Coronary artery (tissue), 2 donors: ENCODE data around the gene ANKS1A.

ENCODE experiments used
- DNase-seq: peaks from one replicate; pipeline ENCODE4 v3.0.0-alpha.2; 2017; ENCODE audit warnings: low spot score
- H3K27ac ChIP-seq, 2 donors: fragments of 200-600 bp; sonication (generic); one replicate each; pipeline ENCODE4 v1.5.1; 2016 to 2019
- H3K4me3 ChIP-seq: fragments of 200-600 bp; sonication (generic); 2 replicates; pipeline ENCODE4 v1.5.1; 2016; ENCODE audit warnings: mild to moderate bottlenecking, moderate library complexity
- TF ChIP-seq, protein P1 (sequence below): fragments of 200-600 bp; sonication (generic); IDR thresholded peaks from one replicate; pipeline ENCODE4 v1.5.1; 2019; ENCODE audit warnings: antibody characterized with exemption

The ANKS1A gene

DNA sequence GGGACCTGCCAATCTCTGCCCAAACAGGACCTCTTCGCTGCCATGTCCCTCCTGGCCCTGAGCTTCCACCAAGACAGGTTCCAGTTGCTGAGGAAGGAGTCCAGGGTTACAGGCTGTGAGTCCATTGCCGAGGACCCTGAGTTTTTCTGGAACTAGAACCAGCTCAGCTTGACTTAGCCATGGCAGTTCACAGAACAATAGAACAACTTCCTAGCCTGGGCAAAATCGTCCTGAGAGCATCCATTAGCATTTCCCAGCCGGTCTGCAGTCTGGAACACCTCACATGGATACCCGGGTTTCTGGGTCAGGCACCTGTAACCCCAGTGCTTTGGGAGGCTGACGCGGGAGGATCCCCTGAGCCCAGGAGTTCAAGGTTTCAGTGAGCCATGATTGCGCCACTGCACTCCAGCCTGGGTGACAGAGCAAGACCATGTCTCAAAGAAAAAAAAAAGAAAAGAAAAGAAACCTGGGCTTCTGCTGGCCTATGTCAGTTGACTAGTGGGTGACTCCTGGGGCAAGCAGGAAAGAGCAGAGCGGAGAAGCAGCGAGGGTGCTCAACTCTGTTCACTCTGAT is 161.8 kb downstream of the ANKS1A start:
- H3K4me3 ChIP-seq, result no peak overlapping the region
- H3K27ac ChIP-seq, result peak overlapping the region in 1 of 2 donors; percentile 85
- no peak for DNase-seq
- TF ChIP-seq, protein P1, sequence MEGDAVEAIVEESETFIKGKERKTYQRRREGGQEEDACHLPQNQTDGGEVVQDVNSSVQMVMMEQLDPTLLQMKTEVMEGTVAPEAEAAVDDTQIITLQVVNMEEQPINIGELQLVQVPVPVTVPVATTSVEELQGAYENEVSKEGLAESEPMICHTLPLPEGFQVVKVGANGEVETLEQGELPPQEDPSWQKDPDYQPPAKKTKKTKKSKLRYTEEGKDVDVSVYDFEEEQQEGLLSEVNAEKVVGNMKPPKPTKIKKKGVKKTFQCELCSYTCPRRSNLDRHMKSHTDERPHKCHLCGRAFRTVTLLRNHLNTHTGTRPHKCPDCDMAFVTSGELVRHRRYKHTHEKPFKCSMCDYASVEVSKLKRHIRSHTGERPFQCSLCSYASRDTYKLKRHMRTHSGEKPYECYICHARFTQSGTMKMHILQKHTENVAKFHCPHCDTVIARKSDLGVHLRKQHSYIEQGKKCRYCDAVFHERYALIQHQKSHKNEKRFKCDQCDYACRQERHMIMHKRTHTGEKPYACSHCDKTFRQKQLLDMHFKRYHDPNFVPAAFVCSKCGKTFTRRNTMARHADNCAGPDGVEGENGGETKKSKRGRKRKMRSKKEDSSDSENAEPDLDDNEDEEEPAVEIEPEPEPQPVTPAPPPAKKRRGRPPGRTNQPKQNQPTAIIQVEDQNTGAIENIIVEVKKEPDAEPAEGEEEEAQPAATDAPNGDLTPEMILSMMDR, result no peak

DNA sequence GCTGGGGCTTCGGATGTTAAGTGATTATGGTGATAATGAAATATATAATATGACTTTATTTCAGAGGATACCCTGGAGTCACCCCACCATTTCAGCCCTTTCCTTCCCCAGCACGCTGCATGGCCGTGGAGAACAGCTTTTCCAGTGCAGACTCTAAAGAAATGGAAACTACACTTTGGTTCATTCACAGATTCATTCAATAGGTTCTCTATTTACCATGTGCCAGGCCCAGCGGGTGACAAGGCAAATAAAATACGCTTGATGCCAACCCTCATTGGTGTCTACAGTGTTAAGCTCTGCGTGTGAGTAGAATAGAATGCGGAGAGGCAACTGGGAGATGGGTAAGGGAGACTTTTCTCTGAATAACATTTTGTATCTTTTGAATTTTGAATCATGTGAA is 162.3 kb downstream of the ANKS1A start:
- DNase-seq, result no peak
- Histone ChIP-seq H3K27ac (peak overlapping the region in 1 of 2 donors; percentile 19), H3K4me3 (no peak overlapping the region)
- TF ChIP-seq, protein P1, result no peak

DNA sequence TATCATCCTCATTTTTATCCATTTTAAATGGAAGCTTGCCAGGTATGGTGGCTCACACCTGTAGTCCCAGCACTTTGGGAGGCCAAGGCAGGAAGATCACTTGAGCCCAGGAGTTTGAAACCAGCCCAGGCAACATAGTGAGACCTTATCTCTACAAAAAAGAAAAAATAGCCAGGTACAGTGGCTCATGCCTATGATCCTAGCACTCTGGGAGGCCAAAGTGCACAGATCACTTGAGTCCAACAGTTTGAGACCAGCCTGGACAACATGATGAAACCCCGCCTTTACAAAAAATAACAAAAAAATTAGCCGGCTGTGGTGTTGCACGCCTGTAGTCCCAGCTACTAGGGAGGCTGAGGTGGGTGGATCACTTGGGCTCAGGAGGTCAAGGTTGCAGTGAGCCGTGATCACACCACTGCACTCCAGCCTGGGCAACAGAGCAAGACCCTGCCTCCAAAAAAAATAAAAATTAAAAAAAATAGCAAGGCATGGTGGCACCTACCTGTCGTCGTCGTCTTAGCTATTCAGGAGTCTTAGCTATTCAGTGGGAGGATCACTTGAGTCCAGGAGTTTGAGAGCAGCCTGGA is 163.0 kb downstream of the ANKS1A start:
- Histone ChIP-seq H3K27ac (no peak overlapping the region), H3K4me3 (no peak overlapping the region)
- no peak for DNase-seq
- TF ChIP-seq, protein P1, result no peak

DNA sequence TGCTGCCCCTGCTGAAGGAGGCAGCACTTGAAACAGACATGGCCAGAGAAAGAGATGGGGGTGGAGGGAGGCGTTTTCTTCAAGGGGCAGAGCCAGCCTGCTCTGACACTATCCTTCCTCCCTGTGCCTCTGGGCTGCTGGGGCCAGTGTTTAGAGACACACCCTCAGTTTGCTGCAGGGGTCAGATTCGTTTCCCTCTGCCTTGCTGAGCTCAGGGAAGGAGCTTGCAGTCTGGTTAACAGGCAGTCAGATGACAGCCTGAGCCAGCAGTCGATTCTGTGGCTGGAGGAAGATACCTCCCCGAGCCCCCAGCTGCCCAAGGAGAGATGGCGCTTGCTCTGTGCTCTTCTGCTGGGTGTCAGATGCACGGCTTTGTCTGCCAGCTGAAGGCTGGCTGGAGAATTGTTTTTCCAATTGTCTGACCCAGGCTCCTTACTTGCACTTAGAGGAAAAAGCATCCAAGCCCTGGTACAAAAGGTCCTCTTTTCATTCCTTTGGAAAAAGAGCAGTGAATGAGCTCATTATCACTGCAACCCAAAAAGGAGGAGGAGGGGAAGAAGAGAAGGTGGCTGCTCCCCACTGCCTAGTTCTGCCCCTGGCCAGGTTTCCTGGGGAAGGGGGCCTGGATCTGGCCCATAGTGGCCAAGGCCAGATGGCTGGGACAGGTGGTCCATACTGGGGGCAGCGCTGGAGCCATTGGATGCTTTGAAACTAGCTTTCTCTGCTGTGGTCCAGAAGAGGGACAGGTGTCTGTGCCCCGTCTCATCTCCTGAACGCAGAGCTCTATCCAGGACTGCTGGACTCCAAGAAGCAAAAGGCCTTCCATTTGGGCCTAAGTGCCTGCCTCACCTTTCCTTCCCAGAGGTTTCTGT is 163.9 kb downstream of the ANKS1A start:
- peak overlapping the region in 1 of 2 donors; percentile 79 for H3K27ac ChIP-seq
- DNase-seq, result no peak
- H3K4me3 ChIP-seq, result no peak overlapping the region
- TF ChIP-seq, protein P1, result no peak

DNA sequence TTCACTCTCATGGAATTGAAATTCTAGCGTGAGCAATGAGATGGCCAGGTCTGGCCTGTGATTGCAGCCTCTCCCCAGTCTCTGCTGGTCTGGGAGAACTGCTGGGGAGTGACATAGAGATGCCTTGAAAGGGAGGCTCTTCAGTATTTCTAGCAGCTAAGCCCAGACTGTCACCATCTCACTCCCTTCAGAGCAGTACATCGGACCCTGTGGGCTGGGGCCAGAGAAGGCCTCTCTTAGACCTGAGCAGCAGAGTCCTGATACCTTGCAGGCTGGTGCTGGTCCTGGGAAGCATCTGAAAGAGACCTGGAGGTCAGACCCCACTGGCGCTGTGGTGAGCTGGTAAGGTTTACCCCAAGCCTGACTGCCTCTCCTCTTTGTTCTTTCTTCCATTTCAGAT is 164.6 kb downstream of the ANKS1A start:
- H3K27ac ChIP-seq, result peak overlapping the region in 1 of 2 donors; percentile 79
- no peak overlapping the region for H3K4me3 ChIP-seq
- no peak for DNase-seq
- TF ChIP-seq, protein P1, result no peak

DNA sequence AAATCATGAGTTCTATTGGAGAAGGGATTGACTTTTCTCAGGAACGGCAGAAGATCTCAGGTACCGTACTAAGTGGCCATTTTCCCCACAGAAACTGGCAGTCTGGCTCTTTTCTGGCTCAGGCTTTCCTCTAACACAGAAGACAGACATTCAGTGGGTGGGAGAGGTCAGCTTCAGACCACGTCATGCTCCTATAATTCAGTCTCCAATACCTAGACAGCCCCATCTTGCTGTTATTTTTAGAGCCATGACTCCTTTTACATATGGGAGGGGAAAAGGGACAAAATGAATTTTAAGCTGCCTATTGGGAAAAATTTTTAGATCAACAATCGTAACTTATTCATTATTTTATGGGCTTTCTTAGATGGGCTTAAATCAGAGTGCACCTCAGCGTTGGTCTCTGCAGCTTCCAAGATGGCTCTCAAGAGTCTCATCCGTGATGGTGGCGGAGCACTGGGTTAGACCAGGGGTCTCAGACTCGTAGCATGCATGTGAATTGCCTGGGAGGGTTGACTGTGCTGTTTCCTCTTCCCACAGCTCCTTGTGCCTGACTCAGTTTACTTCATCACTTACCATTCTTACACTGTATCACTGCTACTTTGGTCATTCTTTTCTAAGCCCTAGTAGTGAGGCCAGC is 165.2 kb downstream of the ANKS1A start:
- DNase-seq, result no peak
- Histone ChIP-seq H3K4me3 (no peak overlapping the region), H3K27ac (peak overlapping the region in 1 of 2 donors; percentile 79)
- TF ChIP-seq, protein P1, result no peak
